GM21576 (cell line): ENCODE data around the gene PNMA8C.
"Not testable (repeated sequence)": the region's sequence is repeated elsewhere in the genome, so short reads cannot be mapped to it uniquely, and the experiment has no call there.

Experiments used
- ATAC-seq: cut with Tn5 transposase; IDR thresholded peaks from one replicate; pipeline ENCODE4 v1.9.1; 2021; ENCODE audit warnings: mild to moderate bottlenecking, moderate library complexity; ENCODE audit not compliant: unreplicated experiment

Gene PNMA8C

DNA sequence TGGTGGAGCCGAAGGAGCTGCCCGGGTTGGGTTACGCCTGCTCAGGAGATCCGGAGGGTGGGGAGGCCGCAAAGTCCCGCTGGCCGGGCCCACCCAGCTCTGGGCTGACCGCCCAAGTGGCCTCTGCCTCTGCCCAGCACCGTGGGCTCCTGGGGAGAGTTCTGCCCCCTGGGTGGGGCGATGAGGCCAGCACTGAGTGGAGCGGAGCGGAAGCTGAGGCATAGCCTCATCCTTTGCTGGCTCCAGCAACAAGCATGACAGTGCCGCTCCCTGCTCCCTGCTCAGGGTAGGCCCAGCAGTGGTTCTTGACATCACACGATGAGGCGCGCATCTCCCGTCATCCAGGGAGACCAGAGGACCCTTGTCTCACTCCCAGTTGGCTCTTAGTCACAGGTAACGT, 37.9 kb downstream of the PNMA8C start:
- ATAC-seq = no peak

DNA sequence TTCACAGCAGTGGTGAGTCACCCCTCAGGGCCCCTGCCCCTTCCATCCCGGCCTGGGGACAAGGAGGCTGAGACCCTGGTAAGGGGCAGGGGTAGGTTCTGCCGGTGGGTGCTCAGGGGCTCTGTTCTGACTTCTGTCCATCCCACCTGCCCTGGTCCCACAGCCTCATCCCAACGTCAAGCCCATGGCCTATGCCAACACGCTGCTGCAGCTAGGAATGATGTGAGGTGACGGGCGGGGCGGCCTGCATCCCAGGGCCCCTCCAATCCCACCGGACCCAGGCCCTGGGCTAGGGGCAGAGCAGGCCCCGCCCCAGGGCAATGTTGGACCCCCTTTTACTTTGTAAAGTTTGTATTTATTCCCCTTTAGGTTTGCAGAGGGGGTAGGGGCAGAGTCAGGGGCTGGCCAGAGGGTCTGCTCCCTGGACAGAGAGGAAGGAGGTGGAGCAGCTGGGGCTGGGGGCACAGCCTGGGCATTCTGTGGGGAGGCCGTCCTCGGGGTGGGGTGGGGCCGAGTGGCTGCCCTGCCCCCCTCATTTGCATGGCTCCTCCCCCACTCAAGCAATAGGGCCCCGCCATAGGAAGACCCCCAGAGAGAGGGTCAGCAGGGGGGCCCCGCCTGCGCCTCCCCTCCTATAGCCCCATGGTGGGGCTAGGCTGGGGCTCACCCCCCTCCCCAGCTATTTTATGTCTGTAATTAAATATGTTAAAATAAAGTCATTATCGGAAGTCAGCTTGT, 38.4 kb downstream of the PNMA8C start:
- ATAC-seq = no peak

DNA sequence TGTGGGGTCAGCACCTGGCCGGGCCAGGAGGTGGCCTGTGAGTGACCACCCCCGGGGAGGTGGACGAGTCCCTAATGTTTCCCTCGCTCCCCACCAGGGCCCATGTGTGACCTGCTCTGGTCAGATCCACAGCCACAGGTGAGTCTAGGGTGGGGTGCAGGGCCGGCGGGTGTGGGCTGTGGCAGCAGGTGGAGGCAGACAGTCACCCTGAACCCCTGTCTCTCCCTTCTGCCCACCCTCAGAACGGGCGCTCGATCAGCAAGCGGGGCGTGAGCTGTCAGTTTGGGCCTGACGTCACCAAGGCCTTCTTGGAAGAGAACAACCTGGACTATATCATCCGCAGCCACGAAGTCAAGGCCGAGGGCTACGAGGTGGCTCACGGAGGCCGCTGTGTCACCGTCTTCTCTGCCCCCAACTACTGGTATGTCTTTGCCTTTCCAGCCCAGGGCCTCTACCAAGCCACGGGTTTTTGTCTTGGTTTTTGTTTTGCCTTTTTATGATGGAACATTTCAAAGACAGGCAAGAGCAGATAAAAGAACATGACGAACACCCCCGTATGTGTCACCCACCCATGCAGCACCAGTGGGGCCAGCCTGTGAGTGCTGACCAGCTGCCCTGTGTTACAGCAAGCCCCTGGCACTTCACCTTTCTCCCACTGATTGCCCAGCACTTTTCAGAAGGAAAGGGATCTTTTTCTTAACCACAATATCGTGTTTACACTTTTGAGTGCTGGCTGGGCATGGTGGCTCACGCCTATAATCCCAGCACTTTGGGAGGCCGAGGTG, 40.2 kb downstream of the PNMA8C start:
- ATAC-seq = no peak

DNA sequence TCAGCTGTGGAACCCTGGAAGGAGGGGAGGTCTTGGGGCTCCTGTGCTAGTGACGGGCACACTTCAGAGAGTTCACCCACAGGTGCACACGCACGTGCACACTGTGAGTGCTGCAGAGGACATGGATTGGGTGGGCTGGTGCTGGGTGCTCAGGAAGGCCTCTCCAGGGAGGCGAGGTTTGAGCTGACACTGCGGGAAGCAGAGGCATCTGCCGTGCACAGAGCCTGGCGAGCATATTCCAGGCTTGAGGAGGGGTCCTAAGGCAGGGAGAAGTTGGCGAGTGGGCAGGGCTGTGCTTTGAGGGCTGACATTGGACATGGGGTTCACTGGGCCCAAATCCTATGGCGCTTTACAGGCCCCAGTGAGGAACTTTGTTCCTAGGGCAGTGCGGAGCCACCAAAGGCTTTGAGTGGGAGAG, 41.0 kb downstream of the PNMA8C start:
- ATAC-seq = no peak

DNA sequence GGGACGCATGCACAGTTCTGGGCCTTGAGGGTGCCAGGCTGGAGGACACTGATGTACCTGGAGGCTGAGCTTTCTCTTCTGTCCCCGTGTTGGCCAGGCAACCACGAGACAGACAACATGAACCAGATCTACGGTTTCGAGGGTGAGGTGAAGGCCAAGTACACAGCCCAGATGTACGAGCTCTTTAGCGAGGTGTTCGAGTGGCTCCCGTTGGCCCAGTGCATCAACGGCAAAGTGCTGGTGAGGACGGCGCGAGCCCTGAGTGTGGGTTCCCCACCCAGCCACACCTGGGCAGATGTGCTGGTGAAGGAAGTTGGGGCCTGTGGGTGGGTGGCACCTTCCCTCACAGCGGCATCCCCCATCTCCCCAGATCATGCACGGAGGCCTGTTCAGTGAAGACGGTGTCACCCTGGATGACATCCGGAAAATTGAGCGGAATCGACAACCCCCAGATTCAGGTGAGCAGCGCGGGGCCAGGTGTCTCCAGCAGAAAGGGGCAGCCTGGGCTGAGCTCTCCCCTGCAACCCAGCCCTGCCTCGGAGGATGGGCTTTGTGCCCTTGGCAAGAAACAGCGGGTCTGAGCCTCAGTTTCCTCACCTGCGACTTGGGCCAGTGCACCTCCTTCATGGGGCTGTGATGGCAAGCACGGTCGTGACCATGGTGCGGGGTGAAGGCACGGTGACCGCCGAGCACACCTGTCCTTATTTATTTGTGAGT, 41.6 kb downstream of the PNMA8C start:
- ATAC-seq = no peak

DNA sequence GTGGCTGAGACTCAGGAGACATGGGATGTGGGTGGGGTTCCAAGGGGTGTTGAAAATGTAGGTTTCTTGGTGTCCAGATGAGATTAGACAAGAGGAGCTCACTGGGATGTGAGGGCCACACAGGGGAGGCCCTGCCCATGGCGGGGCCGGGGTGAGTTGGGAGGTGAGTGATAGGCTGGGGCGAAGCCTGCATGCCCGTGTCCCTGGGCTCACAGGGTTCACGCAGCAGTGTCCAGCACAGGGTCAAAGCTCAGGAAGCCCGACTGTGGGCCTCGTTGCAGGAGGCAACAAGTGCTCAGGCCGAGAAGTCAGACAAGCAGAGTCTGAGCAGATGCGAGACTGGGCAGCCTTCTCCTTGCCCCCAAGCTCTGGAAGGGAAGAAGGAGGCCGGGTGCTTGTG, 42.6 kb downstream of the PNMA8C start:
- no peak for ATAC-seq

DNA sequence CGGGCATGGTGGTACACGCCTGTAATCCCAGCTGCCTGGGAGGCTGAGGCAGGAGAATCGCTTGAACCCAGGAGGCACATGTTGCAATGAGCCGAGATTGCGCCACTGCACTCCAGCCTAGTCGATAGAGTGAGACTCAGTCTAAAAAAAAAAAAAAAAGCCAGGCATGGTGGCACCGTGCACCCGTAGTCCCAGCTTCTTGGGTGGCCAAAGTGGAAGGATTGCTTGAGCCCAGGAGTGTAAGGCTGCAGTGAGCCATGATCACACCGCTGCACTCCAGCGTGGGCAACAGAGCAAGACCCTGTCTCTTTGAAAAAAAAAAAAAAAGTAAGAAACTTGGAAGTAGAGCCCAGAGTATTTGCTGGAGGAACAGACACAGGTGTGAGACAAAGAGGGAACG, 43.1 kb downstream of the PNMA8C start:
- no peak for ATAC-seq

DNA sequence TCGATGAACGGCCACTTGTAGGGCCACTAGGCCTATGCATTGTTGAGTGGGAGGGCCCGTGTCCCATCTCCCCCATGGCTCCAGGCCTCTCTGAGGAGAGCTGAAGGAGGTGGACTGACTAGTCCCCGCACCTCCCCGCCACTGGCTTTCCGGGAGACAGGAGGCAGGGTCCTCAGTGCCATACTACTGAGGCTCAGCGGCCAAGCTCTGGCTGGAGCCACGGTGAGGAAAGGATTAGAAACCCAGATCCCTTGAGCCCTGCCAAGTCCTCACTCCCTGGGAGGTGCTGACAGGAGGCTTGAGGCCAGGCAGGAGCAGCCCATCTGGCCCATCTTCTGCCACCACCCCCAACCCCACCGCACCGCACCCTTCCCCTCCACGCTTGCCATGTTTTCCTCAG, 44.3 kb downstream of the PNMA8C start:
- ATAC-seq = no peak

DNA sequence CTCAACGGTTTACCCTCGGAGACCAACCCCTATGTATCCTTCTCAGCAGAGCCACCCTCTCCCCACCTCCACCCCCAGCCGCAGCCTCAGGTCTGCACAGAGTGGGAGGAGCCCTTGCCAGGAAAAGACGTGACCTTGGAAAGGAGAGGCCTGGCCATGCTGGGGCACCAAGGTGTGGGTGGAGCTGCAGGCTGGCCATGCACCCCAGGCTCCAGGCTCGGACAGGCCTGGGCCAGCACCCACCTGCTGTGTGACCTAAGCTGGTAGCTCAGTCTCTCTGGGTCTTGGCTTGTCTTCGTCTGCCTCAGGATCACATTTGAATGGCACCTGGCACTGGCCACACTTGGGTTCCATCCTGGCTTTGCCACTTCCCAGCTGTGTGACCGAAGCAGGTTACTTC, 44.9 kb downstream of the PNMA8C start:
- ATAC-seq = no peak

DNA sequence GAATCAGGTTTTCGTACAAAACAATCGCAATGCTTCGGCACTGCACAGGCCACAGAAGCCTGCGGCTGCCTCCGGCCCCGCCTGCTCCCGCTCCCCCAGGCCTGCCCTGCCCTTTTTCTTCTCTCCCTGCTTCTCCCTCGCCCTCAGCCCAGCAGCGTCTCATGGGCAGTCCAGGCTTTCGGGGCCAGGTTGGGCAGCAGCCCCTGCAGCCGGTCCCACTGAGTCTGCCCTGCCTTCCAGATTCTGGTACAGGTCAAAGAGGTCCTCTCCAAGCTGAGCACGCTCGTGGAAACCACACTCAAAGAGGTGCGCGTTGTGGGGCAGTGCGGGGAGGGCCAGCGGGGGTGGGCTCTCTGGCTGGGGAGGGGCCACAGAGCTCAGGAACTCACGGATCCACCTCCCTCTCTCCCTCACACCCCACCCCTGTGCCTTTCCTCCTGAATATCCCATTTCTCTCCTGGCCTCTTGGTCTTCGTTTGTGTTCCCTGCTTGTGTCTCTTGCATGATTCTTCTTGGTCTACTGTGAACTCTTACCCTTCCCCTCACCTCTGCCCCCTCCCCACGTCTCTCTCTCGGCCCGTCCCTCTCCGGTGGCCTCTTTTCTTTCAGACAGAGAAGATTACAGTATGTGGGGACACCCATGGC, 45.4 kb downstream of the PNMA8C start:
- no peak for ATAC-seq

DNA sequence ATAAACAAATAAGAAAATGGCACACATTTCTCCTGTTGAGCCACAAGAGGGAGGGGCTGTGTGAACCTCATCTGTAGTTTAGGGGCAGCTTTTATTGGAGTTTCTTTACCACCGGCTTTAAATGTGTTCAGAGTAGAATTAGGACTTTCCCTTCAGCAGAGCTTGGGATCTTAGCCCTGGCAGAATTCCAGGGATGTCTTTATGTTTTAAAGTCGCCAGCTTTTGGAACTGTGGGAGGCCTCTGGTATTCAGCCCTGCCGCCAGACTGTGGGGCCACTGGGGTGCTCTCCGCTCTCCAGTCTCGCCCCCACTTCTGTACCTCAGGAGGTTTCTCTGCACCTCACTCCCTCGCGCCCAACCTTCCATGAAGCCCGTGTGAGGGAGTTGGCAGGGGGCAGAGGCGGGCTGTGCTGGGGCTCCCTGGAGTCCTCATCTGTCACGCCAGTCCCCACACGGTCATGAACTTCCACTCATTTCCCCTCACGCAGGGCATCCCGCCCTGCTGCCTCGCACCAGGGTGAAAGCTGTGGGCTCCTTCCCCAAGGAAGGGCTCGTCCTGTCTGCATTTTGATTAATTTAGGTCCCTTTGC, 46.9 kb downstream of the PNMA8C start:
- no peak for ATAC-seq

DNA sequence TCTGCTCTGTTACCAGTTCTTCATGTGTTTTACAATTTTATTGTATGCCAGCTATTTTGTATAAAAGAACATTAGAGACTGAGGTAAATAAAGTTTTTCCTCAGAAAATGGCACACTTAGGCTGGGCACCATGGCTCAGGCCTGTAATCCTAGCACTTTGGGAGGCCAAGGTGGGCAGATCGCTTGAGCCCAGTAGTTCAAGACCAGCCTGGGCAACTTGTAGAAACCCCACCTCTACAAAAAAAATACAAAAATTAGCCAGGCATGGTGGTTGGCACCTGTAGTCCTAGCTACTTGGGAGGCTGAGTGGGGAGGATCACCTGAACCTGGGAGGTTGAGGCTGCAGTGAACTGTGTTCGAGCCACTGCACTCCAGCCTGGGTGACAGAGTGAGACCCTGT, 47.4 kb downstream of the PNMA8C start:
- ATAC-seq = no peak

DNA sequence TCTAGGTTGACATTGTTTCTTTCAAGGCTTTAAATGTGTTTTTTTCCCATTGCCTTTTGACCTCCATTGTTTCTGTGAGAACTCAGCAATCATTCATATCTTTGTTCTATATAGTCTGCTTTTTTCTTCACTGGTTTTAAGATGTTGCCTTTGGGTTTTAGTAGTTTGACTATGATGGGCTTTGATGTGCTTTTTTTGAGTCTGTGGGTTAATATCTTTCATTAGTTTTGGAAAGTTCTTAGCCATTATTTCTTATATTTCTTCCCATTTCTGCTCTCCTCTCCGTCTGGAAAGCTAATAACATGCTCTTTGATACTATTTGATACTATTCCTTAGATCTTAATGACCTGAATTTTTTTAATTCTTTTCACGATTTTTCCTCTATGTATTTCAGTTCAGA, 48.0 kb downstream of the PNMA8C start:
- ATAC-seq = no peak

DNA sequence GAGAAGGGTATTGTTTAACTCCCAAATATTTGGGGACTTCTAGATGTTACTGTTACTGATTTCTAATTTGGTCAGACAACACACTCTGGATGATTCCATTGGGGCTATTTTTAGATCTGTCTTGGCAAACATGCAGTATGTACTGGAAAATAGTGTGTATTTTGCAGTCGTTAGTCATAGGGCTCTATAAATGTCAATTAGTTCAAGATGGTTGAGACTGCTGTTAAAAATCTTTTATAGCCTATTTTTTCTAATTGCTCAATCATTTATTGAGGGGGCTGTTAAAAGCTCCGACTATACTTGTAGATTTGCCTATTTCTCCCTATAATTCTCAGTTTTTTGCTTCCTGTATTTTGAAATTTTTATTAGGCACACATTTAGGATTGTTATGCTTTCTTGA, 50.5 kb downstream of the PNMA8C start:
- ATAC-seq = no peak

DNA sequence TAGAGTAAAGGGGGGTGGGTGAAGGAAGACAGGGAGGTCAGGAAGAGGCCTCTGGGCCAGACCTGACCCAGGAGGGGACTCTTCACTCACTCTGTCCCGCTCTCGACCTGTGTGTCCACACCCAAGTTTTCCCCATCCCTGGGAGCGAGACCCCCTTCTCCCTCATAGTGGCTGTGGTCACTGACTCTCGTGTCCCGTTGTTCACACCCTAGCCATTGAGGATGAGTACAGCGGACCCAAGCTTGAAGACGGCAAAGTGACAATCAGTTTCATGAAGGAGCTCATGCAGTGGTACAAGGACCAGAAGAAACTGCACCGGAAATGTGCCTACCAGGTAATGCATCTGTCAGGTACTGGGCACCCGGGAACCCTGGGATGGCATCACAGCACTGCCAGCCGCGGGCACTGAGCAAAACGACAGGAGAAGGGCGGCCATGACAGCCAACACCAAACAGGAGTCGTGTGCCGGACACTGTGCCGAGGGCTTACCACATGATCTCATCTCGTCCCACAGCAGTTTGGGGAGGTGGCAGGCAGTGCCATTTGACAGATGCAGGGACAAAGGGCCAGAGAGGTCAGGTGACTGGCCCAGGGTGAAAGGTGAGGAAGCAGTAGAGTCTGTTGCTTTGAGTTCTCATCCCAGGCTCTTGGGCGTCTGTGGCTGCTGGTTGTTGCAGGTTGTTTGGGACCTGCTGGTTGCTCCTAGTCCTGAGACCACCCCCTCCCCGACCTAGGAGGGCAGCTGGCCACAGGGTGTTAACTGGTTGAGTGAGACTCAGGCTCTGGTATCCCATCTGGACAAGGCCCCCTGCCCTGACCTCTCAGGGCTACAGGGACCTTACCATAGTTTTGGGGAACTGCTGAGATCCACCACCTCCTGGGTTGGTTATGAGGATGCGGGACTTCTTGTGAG, 52.2 kb downstream of the PNMA8C start:
- ATAC-seq = no peak

DNA sequence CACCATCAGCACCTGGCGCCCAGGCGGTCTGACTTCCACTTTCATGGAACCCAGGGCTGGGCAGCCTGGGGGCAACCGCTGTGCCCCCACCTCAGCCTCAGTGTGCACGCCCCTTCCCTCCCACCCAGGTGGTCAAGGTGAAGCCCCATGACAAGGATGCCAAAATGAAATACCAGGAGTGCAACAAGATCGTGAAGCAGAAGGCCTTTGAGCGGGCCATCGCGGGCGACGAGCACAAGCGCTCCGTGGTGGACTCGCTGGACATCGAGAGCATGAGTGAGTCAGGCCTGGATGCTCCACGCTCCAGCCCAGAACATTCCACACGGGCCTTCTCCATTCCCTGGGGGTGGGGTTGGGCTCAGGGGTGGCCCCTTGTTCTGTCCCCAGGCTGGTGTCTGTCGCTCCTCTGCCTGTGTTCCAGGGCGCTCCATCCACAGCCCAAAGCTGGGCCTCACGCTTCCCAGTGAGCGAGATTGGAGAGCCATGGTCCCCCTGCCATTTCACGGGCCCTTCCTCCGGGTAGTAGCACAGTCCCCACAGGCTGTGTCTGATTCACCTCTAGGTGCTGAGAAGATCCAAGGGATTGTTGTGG, 53.2 kb downstream of the PNMA8C start:
- not testable (repeated sequence) for ATAC-seq
